VCaP (cell line): ENCODE measurements around the gene FHOD1.
A peak's percentile ranks its signal among the peaks of the same experiment; 100 is the strongest.

Experiments
- H3K27ac ChIP-seq: fragments of 450-650 bp; 2 replicates; pipeline ENCODE4 v1.5.1; 2017
- CTCF ChIP-seq: fragments of 450-650 bp; conservative IDR thresholded peaks from 2 replicates; pipeline ENCODE4 v1.5.1; 2017; ENCODE audit warnings: mild to moderate bottlenecking, moderate library complexity

The FHOD1 gene

GRCh38 chr16:67179421-67180080 is 67.7 kb downstream of the FHOD1 start:
- peak; percentile 11; the same call in 1 of the 2 replicates for TF ChIP-seq CTCF
- H3K27ac ChIP-seq: peak overlapping the region; percentile 74; the same call in 1 of the 2 replicates
